Uterus (tissue), 2 donors: ENCODE measurements around the gene ARL10.

Experiments
- CTCF ChIP-seq, 4 experiments: fragments of 200-600 bp in 2 of 4; fragments of 450-650 bp in 2 of 4; sonication (generic) in 2 of 4; IDR thresholded peaks; one replicate each; pipeline ENCODE4 v1.5.1; 2016 to 2019; ENCODE audit warnings: antibody characterized with exemption in 4 of 4, mild to moderate bottlenecking in 2 of 4, moderate library complexity in 1 of 4
- POLR2A ChIP-seq, 2 donors: fragments of 450-650 bp; IDR thresholded peaks; one replicate each; pipeline ENCODE4 v1.6.1; 2016; ENCODE audit warnings: antibody characterized with exemption in 2 of 2, mild to moderate bottlenecking in 1 of 2, moderate library complexity in 1 of 2

- TF ChIP-seq CTCF (IDR thresholded peaks at IDR 0.05), result no peak
- TF ChIP-seq POLR2A (IDR thresholded peaks at IDR 0.05), result no peak
These were observed 26.7 kb downstream of the ARL10 start for GRCh38 chr5:176391999-176392398.
